A549 (cell line): ENCODE measurements around the gene SCN5A.

ENCODE experiments used
- CTCF ChIP-seq: fragments of >200 bp; sonication (Bioruptor Twin); formaldehyde crosslinking; IDR thresholded peaks from 3 replicates; pipeline ENCODE4 v1.5.1; 2016
- ELK1 ChIP-seq: fragments of 150-350 bp; IDR thresholded peaks from 2 replicates; pipeline ENCODE4 v1.6.1; 2014; ENCODE audit warnings: low read depth, mild to moderate bottlenecking, low read length
- GATA3 ChIP-seq: IDR thresholded peaks from 2 replicates; pipeline ENCODE4 v1.6.1; 2012; ENCODE audit warnings: borderline replicate concordance
- NFE2L2 ChIP-seq: fragments of 150-350 bp; conservative IDR thresholded peaks from 2 replicates; pipeline ENCODE4 v1.6.1; 2014; ENCODE audit warnings: low read length
- NR3C1 ChIP-seq: fragments of >200 bp; sonication (Bioruptor Twin); formaldehyde crosslinking; IDR thresholded peaks from 3 replicates; pipeline ENCODE4 v1.6.1; 2017
- PBX3 ChIP-seq: IDR thresholded peaks from 2 replicates; pipeline ENCODE4 v1.6.1; 2012
- SMC3 ChIP-seq: fragments of >200 bp; sonication (Bioruptor Twin); formaldehyde crosslinking; IDR thresholded peaks from 3 replicates; pipeline ENCODE4 v1.6.1; 2018; ENCODE audit warnings: inconsistent platforms
- SREBF2 ChIP-seq: fragments of 450-650 bp; IDR thresholded peaks from 2 replicates; pipeline ENCODE4 v1.6.1; 2014; ENCODE audit warnings: mild to moderate bottlenecking, moderate library complexity

GRCh38 chr3:38562467-38562925 lies 87.0 kb downstream of the SCN5A start:
- TF ChIP-seq CTCF, result no peak
- no peak for TF ChIP-seq GATA3
- TF ChIP-seq SREBF2, result no peak
- TF ChIP-seq NR3C1, result no peak
- no peak for TF ChIP-seq ELK1
- no peak for TF ChIP-seq NFE2L2
- no peak for TF ChIP-seq SMC3
- no peak for TF ChIP-seq PBX3
